GM18868 (cell line): ENCODE measurements around the gene COP1.
A peak's percentile ranks its signal among the peaks of the same experiment; 100 is the strongest.
"Not testable (repeated sequence)": the region's sequence is repeated elsewhere in the genome, so short reads cannot be mapped to it uniquely, and the experiment has no call there.

Source experiments
- ATAC-seq: cut with Tn5 transposase; IDR thresholded peaks from one replicate; pipeline ENCODE4 v1.9.1; 2021; ENCODE audit warnings: mild to moderate bottlenecking, moderate library complexity; ENCODE audit not compliant: unreplicated experiment

COP1 gene

DNA sequence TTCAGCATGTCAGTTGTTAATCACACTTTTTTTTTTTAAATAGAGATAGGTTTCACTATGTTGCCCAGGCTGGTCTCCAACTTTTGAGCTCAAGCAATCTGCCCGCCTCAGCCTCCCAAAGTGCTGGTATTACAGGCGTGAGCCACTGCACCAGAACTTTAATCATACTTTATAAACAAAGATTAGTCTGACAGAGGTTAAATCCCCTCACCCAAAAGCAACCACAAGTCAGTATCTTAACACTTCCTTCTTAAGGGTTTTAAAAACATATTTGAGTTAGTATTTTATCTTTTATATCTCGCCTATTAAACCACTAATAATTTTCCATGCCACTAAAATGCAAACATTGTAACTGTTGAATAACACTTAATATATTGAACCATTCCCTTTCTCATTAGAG is 70.2 kb downstream of the COP1 start:
- no peak for ATAC-seq

DNA sequence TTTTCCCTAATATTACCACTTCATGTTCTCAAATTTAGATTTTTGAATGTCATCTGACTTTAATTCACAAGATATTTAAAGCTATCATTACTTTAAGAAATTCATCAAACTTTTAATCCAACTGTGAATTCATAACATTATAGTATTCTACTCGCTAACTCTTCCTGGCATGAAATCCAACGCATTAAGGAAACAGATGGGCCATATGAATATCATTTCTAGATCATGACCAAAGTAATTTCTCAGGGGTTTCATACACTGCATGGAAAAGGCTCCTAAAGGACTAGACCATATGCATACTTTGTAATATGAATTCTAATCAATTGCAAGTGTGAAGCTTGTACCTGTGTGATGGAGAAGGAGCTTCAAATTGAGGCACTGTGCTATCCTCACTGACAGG is 72.4 kb downstream of the COP1 start:
- no peak for ATAC-seq

DNA sequence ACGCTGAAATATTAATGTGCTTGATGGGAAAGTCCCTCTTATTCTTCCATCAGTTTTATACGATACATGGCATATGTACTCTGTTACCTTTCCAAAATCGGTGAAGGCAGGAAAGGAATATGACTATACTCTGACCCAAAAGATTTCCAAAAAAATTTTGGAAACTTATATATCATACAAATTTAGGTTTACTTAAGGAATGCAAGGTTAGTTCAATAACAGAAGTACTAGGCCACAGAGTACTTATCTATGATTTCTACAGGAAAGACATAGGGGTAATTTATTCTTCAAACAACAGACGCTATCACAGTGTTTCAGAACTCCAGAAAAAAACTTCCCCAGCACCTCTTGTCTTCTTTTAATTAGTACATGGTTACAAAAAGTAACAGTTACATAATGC is 84.8 kb downstream of the COP1 start:
- no peak for ATAC-seq

DNA sequence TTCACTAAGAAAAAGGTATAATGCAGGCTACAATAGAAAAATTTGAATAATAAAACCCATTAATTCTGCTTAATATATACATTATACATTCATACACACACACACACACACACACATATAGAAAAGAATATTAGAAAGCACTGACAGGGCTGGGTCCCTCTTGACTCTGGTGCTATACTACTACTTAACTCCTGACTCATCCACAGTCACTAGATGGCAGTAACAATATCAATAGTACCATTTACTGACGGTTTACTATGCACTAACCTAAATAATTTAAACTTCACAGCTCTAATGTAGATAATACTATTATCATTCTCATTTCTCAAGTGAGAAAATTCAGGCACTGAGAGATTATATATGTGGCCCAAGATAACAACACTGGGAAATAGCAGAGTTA is 87.5 kb downstream of the COP1 start:
- ATAC-seq = peak; percentile 79

DNA sequence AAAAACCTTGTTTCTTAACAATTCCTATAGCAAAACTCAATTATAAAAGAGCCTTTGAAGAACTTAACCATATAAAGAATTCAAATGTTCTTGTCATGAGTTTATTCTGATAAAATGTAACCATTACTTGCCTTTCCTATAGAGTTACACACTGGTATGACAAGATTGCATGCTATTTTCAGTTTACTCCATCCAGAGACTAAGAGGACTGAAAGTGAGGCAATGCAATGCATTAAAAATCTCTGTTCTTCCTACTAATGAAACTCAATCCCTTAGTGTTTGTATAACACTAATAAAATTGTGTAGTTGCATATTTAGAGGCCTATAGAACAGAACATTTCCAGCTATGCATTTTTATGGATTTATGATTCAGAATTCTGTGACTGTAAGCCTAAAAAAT is 88.1 kb downstream of the COP1 start:
- no peak for ATAC-seq

- ATAC-seq = no peak
Observed at GRCh38 chr1:176111835-176112234, 95.3 kb downstream of the COP1 start.

DNA sequence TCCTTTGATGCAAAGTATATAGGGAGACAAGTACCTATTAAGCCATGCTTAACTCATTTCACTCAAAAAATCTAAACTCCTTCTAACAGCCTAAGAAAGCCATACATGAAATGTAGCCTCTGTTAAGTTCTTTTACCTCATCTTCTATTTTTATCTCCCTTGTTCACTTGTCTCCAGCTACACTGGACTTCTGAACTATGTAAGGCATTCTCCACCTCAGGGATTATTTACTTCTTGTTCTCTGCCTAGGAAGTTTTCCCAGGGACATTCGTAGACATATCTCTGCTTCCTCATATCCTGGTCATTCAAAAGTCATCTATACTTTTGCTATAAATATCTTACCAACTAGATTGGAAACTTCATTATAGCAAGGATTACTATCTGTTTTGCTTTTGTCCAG is 96.9 kb downstream of the COP1 start:
- ATAC-seq = no peak

GRCh38 chr1:176102768-176103350 is 104.2 kb downstream of the COP1 start:
- no peak for ATAC-seq

DNA sequence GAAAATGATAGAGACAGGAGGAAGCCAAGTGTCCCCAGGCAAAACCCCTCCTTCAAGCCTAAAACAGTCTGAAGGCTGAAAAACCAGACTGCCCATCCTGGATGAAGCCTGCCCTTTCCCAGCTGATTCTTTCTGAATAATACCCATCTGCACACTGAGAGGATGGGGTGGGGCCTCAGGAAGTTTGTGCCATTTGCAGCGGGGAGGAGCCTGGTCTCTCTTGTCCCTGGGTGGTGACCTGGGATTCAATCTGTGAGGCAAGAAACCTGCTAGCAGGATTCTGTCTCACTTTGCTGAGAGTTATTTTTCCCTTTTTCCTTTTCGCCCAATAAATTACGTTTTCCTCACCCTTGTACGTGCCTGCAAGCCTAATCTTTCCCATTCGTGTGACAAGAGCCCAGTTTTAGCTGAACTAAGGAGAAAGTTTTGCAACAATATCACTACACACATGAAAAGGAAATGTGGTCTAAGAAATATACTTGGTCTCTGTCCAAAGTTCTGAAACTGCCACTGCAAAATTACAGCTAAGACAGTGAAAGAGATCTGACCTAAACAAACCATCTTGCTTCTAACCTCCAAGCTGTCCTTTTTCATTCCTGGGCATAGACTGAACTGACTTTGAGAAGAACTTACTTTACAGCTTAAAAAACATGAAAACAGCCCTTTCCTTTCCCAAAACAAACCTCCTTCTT is 105.0 kb downstream of the COP1 start:
- no peak for ATAC-seq

DNA sequence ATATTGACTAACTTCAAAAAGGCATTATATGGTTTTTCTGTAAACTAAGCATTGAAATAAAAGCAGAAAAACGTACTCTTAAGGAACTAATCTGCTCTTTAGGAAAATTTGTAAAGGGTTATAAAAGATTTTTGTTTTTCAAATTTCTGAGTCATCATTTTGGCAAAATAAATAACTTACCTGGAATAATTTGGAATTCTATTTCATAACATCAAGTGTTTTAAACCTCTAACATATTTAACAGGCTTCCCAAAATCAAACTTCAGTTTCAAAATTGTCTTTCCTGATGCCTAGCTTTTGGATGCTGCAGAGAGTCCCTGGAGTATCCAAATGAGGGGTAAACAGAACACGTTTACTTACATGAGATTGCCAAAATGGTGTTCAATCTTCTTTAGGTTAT is 108.5 kb downstream of the COP1 start:
- ATAC-seq = no peak

GRCh38 chr1:176096015-176096414 is 111.1 kb downstream of the COP1 start:
- ATAC-seq = no peak

- ATAC-seq = no peak
Observed at GRCh38 chr1:176090766-176091165, 116.3 kb downstream of the COP1 start.

GRCh38 chr1:176087746-176088145 is 119.3 kb downstream of the COP1 start:
- ATAC-seq = not testable (repeated sequence)

GRCh38 chr1:176073524-176074157 is 133.4 kb downstream of the COP1 start:
- peak; percentile 88 for ATAC-seq

GRCh38 chr1:176068901-176069300 is 138.2 kb downstream of the COP1 start:
- no peak for ATAC-seq

DNA sequence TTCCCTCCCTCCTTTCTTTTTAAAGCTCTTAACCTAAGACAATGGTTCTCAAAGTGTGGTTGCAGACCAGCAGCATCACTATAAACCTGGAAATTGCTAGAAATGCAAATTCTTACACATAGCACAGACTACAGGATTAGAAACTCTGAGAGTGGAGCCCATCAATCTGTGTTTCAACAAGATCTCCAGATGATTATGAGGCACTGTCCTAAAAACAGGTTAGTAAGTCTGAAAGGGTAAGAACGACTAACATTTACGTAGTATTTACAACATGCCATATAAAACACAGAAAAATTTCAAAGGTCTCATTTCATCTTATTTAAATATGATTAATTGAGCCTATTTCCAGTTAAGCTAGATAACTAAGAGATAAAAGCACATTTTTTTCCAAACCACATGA is 138.8 kb downstream of the COP1 start:
- ATAC-seq = no peak

DNA sequence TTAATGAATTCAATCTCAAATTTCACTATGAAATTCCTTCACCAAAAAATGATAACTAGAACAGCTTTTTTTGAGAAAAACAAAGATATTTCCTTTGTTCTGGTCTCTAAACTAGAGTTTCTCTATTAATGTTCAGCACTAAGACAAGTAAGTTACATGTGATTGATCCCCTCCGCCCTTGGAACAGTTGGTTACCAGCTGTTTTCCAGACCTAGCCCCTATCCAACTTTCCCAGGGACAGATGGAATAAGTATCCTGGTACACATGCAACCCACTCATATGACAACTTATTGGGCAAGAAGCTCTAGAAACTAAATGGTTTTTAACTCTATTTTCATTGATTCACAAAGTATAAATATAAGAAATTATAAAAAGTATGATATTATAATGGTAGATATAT is 140.4 kb downstream of the COP1 start:
- ATAC-seq = no peak

GRCh38 chr1:176058686-176059085 is 148.4 kb downstream of the COP1 start:
- ATAC-seq = no peak

GRCh38 chr1:176056312-176056711 is 150.8 kb downstream of the COP1 start:
- no peak for ATAC-seq

DNA sequence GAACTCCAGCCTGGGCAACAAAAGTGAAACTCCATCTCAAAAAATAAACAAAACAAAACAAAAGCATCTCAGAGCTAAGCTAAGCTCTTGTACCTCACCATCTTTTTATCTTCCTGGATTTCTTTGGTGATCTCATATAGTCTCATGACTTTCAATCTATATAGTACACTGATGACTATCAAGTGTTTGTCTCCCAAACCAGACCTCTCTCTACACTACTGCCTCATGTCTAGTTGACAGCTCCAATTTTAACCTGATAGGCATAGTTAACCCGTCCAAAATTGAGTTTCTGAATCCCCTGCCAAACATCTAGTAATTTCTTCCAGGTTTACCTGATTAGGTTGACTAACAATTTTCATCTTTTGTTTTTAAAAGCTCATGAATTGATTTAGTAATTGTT is 151.7 kb downstream of the COP1 start:
- no peak for ATAC-seq

DNA sequence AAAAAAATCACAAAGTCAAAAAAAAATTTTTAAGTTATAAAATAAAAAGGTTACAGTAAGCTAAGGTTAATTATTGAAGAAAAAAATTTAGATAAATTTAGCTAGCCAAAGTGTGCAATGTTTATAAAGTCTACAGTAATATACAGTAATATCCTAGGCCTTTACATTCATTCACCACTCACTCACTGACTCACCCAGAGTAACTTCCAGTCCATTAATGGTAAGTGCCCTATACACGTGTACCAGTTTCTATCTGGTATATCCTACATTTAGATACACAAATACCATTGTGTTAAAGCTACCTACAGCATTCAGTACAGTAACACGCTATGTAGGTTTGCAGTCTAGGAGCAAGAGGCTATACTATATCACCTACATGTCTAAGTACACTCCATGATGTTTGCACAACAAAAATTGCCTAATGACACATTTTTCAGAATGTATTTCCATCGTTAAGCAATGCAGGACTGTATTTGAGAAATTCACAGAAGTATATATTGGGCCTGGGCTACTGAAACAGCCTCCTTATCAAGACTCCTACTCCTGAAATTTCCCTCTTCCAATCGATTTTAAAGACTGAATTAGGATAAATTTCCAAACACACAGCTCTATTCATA is 155.1 kb downstream of the COP1 start:
- no peak for ATAC-seq

- no peak for ATAC-seq
Observed at GRCh38 chr1:176051402-176051801, 155.7 kb downstream of the COP1 start.
